Measurements from ENCODE around the gene LRRC61. TPM values are rescaled to one million over a fixed set of nuclear protein-coding genes. Genes with fewer than 3 reads are reported as not detected.

LRRC61 gene
- total RNA-seq, 1 donor from 2014 or later, result 28.3 TPM

- Mint-ChIP-seq H3K27me3 (no peaks in the 10 kb centered on the region), H3K4me1 (ENCODE audit: low read depth) (peaks cover 13% of the 10 kb centered on the region), H3K27ac (peak overlapping the region; percentile 97), H3K9me3 (ENCODE audit: low read depth) (no peaks in the 10 kb centered on the region), H3K36me3 (ENCODE audit: insufficient read depth) (peaks cover 4% of the 10 kb centered on the region), H3K4me3 (ENCODE audit: low read depth) (peak overlapping the region; percentile 92)
- TF ChIP-seq, protein P1, sequence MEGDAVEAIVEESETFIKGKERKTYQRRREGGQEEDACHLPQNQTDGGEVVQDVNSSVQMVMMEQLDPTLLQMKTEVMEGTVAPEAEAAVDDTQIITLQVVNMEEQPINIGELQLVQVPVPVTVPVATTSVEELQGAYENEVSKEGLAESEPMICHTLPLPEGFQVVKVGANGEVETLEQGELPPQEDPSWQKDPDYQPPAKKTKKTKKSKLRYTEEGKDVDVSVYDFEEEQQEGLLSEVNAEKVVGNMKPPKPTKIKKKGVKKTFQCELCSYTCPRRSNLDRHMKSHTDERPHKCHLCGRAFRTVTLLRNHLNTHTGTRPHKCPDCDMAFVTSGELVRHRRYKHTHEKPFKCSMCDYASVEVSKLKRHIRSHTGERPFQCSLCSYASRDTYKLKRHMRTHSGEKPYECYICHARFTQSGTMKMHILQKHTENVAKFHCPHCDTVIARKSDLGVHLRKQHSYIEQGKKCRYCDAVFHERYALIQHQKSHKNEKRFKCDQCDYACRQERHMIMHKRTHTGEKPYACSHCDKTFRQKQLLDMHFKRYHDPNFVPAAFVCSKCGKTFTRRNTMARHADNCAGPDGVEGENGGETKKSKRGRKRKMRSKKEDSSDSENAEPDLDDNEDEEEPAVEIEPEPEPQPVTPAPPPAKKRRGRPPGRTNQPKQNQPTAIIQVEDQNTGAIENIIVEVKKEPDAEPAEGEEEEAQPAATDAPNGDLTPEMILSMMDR (IDR thresholded peaks at IDR 0.05; ENCODE audit: unreplicated experiment), result no peak
- no peak for DNase-seq (ENCODE audit: low spot score, unreplicated experiment)
Observed at GRCh38 chr7:150322114-150322832, 882 bp upstream of the LRRC61 start.

GRCh38 chr7:150323682-150324372 is 672 bp downstream of the LRRC61 start:
- Mint-ChIP-seq H3K4me1 (ENCODE audit: low read depth) (peaks cover 13% of the 10 kb centered on the region), H3K36me3 (ENCODE audit: insufficient read depth) (peaks cover 4% of the 10 kb centered on the region), H3K27me3 (no peaks in the 10 kb centered on the region), H3K27ac (peak overlapping the region; percentile 97), H3K9me3 (ENCODE audit: low read depth) (no peaks in the 10 kb centered on the region), H3K4me3 (ENCODE audit: low read depth) (peak overlapping the region; percentile 92)
- DNase-seq (ENCODE audit: low spot score, unreplicated experiment), result no peak
- TF ChIP-seq, protein P1 (IDR thresholded peaks at IDR 0.05; ENCODE audit: unreplicated experiment), result no peak

DNA sequence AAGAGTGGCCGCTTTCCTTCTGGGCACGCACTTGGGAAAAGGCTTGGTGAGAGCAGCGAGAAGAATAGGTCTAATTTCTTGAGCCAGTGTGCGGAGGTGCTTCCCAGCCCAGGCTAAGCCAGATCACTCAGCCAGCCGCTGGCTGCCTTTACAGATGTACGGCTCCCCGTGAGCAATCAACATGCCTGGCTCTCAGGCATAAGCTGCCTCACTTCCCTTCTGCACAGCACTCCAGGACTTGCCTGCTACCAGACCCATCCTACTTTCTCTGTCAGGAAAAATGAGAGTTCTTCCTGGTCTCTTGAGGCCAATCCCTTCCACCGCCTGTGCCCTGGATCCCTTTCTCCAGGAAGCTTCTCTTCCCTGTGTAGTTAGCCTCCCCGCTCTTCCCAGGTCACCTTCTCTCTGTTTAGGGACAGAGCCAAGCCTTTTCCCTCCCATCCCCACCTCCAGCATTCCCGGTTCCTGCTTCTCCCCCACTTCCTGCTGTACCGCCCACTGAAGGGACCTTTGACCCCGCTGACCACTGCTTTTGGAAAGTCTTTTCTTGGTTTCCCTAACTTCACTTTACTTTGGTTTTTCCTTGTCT is 1.3 kb downstream of the LRRC61 start:
- Mint-ChIP-seq H3K4me1 (ENCODE audit: low read depth) (peaks cover 13% of the 10 kb centered on the region), H3K27me3 (no peaks in the 10 kb centered on the region), H3K4me3 (ENCODE audit: low read depth) (peak overlapping the region; percentile 92), H3K27ac (peak overlapping the region; percentile 97), H3K9me3 (ENCODE audit: low read depth) (no peaks in the 10 kb centered on the region), H3K36me3 (ENCODE audit: insufficient read depth) (peaks cover 4% of the 10 kb centered on the region)
- TF ChIP-seq, protein P1 (IDR thresholded peaks at IDR 0.05; ENCODE audit: unreplicated experiment), result no peak
- no peak for DNase-seq (ENCODE audit: low spot score, unreplicated experiment)

DNA sequence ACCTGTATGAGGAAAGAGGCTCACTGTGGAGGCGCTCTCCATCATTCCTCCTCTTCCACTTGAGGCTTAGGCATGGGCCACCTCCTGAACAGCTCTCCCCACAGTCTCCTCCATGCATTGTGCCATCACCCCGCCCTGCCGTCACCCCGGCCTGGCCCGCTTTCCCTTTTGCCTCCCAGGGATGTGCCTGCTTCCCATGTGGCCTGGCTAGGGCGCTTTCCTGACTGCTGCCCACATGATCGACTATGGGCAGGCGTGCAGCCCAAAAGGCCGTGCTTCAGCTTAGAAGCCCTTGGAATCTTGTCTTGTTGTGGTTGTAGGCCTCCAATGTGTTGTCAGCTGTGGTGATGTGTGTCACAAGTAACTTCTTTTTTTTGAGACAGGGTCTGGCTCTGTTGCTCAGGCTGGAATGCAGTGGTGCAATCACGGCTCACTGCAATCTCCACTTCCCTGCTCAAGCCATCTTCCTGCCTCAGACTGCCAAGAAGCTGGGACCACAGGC is 2.0 kb downstream of the LRRC61 start:
- peaks cover 13% of the 10 kb centered on the region for H3K4me1 Mint-ChIP-seq (ENCODE audit: low read depth)
- H3K27me3 Mint-ChIP-seq, result no peaks in the 10 kb centered on the region
- no peaks in the 10 kb centered on the region for H3K9me3 Mint-ChIP-seq (ENCODE audit: low read depth)
- H3K4me3 Mint-ChIP-seq (ENCODE audit: low read depth), result peak overlapping the region; percentile 92
- H3K27ac Mint-ChIP-seq, result peak overlapping the region; percentile 41
- DNase-seq (ENCODE audit: low spot score, unreplicated experiment), result no peak
- TF ChIP-seq, protein P1 (IDR thresholded peaks at IDR 0.05; ENCODE audit: unreplicated experiment), result no peak
- peaks cover 4% of the 10 kb centered on the region for H3K36me3 Mint-ChIP-seq (ENCODE audit: insufficient read depth)

DNA sequence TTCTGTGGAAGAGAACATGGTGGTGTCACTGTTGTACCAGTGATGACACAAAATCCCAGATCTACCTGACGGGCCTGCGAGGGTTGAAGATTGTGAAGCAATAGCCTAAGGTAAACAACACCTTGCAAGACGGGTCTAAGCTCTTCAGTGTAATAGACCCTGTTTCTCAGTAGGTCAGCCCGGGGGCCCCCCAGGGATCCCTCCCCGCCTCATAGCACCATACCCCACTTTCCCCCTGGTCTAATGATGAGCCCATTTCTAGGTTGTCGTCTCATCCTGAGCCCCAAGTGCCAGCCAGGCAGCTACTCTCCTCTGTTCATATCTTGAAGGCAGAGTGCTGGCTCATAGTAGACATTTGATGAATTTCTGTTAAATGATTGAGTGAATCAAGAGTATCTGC is 2.7 kb downstream of the LRRC61 start:
- TF ChIP-seq, protein P1 (IDR thresholded peaks at IDR 0.05; ENCODE audit: unreplicated experiment), result no peak
- Mint-ChIP-seq H3K27ac (no peak overlapping the region), H3K36me3 (ENCODE audit: insufficient read depth) (peaks cover 4% of the 10 kb centered on the region), H3K27me3 (no peaks in the 10 kb centered on the region), H3K9me3 (ENCODE audit: low read depth) (no peaks in the 10 kb centered on the region), H3K4me3 (ENCODE audit: low read depth) (no peak overlapping the region), H3K4me1 (ENCODE audit: low read depth) (peaks cover 13% of the 10 kb centered on the region)
- DNase-seq (ENCODE audit: low spot score, unreplicated experiment), result no peak
